ENCODE measurements around the gene TOM1L1.

DNA sequence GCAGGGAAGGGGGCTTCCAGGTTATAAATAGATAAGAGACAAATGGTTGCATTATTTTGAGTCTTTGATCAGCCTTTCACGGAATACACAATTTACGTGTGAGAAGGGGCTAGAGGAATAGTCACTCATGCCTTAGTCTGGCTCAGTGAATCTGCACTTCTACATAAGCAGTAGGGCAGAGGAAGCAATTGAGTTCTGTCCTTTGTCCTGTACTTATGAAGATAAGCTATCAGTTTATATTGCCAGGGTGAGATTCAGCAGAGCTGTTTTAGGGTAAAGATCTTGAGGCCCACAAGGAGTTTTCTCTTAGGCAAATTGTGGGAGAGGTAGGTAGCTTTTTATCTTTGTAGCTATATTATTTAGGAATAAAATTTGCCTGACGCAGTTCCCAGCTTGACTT lies 33.3 kb downstream of the TOM1L1 start:
- TF ChIP-seq CTCF (IDR thresholded peaks at IDR 0.05), result no peak
- no peak for TF ChIP-seq POLR2A (IDR thresholded peaks at IDR 0.05)
